HEK293 (cell line): ENCODE measurements around the gene DDX39A.
A peak's percentile ranks its signal among the peaks of the same experiment; 100 is the strongest.

Source experiments
- HIC1 ChIP-seq: fragments of 450-650 bp; formaldehyde crosslinking; IDR thresholded peaks from 2 replicates; pipeline ENCODE4 v1.5.1; 2016; ENCODE audit warnings: missing biosample characterization, missing genetic modification characterization
- HOXD13 ChIP-seq: sonication (generic); formaldehyde crosslinking; IDR thresholded peaks from 2 replicates; pipeline ENCODE4 v1.8.0; 2022; ENCODE audit warnings: missing genetic modification reagents, borderline replicate concordance
- KLF17 ChIP-seq: fragments of 450-650 bp; formaldehyde crosslinking; IDR thresholded peaks from 2 replicates; pipeline ENCODE4 v1.5.1; 2016; ENCODE audit warnings: missing biosample characterization, missing genetic modification characterization
- PRDM1 ChIP-seq: fragments of 450-650 bp; formaldehyde crosslinking; IDR thresholded peaks from 2 replicates; pipeline ENCODE4; 2016; ENCODE audit warnings: missing biosample characterization, missing genetic modification characterization
- SALL2 ChIP-seq: fragments of 450-650 bp; formaldehyde crosslinking; IDR thresholded peaks from 2 replicates; pipeline ENCODE4 v1.5.0; 2017; ENCODE audit warnings: missing biosample characterization, mild to moderate bottlenecking, missing genetic modification characterization, borderline replicate concordance
- SCRT1 ChIP-seq: fragments of 450-650 bp; formaldehyde crosslinking; IDR thresholded peaks from 2 replicates; pipeline ENCODE4 v1.5.1; 2016; ENCODE audit warnings: missing biosample characterization, missing genetic modification characterization, borderline replicate concordance
- YY1 ChIP-seq: fragments of 450-650 bp; formaldehyde crosslinking; IDR thresholded peaks from 2 replicates; pipeline ENCODE4 v1.5.1; 2018; ENCODE audit warnings: missing biosample characterization, missing genetic modification characterization
- ZBTB49 ChIP-seq: fragments of 450-650 bp; formaldehyde crosslinking; IDR thresholded peaks from 2 replicates; pipeline ENCODE4 v1.5.1; 2016; ENCODE audit warnings: missing biosample characterization, missing genetic modification characterization, low read depth
- ZNF155 ChIP-seq: fragments of 450-650 bp; formaldehyde crosslinking; IDR thresholded peaks from 2 replicates; pipeline ENCODE4 v1.5.1; 2016; ENCODE audit warnings: missing biosample characterization, missing genetic modification characterization
- ZNF174 ChIP-seq: fragments of 450-650 bp; formaldehyde crosslinking; IDR thresholded peaks from 2 replicates; pipeline ENCODE4 v1.5.0; 2017; ENCODE audit warnings: missing biosample characterization, mild to moderate bottlenecking, missing genetic modification characterization
- ZNF18 ChIP-seq: fragments of 450-650 bp; formaldehyde crosslinking; IDR thresholded peaks from 2 replicates; pipeline ENCODE4 v1.5.1; 2016; ENCODE audit warnings: missing biosample characterization, missing genetic modification characterization
- ZNF19 ChIP-seq: fragments of 450-650 bp; formaldehyde crosslinking; IDR thresholded peaks from 2 replicates; pipeline ENCODE4; 2016; ENCODE audit warnings: missing biosample characterization, missing genetic modification characterization, low read depth
- ZNF26 ChIP-seq: fragments of 450-650 bp; formaldehyde crosslinking; IDR thresholded peaks from 2 replicates; pipeline ENCODE4 v1.5.1; 2016; ENCODE audit warnings: missing biosample characterization, missing genetic modification characterization
- ZNF324 ChIP-seq: fragments of 450-650 bp; formaldehyde crosslinking; IDR thresholded peaks from 2 replicates; pipeline ENCODE4 v1.5.1; 2016; ENCODE audit warnings: missing biosample characterization, missing genetic modification characterization
- ZNF335 ChIP-seq: fragments of 450-650 bp; formaldehyde crosslinking; conservative IDR thresholded peaks from 2 replicates; pipeline ENCODE4 v1.5.1; 2016; ENCODE audit warnings: missing biosample characterization, missing genetic modification characterization
- ZNF580 ChIP-seq: fragments of 450-650 bp; formaldehyde crosslinking; IDR thresholded peaks from 2 replicates; pipeline ENCODE4 v1.5.1; 2016; ENCODE audit warnings: missing biosample characterization, missing genetic modification characterization
- ZNF654 ChIP-seq: fragments of 450-650 bp; formaldehyde crosslinking; IDR thresholded peaks from 2 replicates; pipeline ENCODE4 v1.5.1; 2016; ENCODE audit warnings: low read depth, missing biosample characterization, missing genetic modification characterization
- ZNF677 ChIP-seq: fragments of 450-650 bp; IDR thresholded peaks from 2 replicates; pipeline ENCODE4 v1.5.0; 2018; ENCODE audit warnings: missing biosample characterization, mild to moderate bottlenecking, missing genetic modification characterization, moderate library complexity
- ZNF701 ChIP-seq: fragments of 450-650 bp; formaldehyde crosslinking; IDR thresholded peaks from 2 replicates; pipeline ENCODE4 v1.5.1; 2016; ENCODE audit warnings: missing biosample characterization, missing genetic modification characterization
- ZNF791 ChIP-seq: fragments of 450-650 bp; formaldehyde crosslinking; IDR thresholded peaks from 2 replicates; pipeline ENCODE4 v1.5.1; 2016; ENCODE audit warnings: missing biosample characterization, missing genetic modification characterization
- ZNF837 ChIP-seq: fragments of 450-650 bp; formaldehyde crosslinking; IDR thresholded peaks from 2 replicates; pipeline ENCODE4 v1.5.1; 2016; ENCODE audit warnings: missing biosample characterization, missing genetic modification characterization
- TF ChIP-seq, protein P1 (sequence below): fragments of 450-650 bp; formaldehyde crosslinking; IDR thresholded peaks from 2 replicates; pipeline ENCODE4 v1.5.1; 2016; ENCODE audit warnings: missing biosample characterization, missing genetic modification characterization
- TF ChIP-seq, protein P2 (sequence below): fragments of 450-650 bp; formaldehyde crosslinking; IDR thresholded peaks from 2 replicates; pipeline ENCODE4 v1.5.1; 2016; ENCODE audit warnings: missing biosample characterization, missing genetic modification characterization, borderline replicate concordance

Gene DDX39A

DNA sequence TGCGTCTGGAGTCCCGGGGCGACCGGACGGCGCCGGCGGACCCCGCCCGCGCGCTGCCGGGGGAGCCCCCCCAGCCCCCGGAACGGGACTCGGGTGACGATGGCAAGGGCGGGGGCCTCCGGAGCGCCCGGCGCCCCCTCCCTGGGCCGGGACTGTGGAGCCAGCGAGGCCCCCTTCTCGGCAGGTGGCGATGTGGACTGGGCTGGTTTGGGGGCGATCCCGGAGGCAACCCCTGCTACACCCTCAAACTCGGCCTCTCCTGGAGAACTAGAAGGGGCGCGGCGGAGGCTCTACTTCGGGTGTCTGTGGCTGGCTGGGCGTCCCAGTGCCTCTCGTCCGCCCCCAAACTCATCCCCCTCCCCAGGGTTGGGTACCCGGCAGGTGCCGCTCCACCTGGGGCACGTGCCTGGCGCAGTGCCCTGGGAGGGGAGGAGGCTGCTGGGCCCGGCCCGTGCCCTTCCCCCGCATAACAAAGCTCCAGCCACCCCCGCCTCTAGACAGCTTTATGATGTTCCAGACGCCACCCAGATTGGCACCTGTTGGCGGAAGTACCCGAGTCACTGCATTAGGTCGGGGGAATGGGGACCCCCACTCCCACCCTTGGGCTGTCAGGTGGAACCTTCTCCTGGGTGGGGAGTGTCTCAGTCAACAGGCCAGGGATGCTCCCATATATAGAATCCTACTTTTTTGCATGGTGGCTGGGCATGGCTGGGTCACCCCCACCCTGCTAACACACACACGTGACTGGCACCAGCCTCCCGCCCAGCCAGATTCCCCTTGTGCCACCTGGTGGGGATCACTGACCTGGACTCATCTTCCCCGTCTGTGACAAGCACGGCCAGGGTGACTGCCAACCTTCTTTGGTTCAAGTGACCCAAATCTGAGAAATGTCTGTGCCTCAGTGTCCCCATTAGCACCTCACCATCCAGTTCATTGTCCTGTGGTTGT, 14.7 kb upstream of the DDX39A start (continued):
- no peak for TF ChIP-seq ZBTB49 (tag by site-specific recombination)
- TF ChIP-seq ZNF580 = no peak
- TF ChIP-seq, protein P1, sequence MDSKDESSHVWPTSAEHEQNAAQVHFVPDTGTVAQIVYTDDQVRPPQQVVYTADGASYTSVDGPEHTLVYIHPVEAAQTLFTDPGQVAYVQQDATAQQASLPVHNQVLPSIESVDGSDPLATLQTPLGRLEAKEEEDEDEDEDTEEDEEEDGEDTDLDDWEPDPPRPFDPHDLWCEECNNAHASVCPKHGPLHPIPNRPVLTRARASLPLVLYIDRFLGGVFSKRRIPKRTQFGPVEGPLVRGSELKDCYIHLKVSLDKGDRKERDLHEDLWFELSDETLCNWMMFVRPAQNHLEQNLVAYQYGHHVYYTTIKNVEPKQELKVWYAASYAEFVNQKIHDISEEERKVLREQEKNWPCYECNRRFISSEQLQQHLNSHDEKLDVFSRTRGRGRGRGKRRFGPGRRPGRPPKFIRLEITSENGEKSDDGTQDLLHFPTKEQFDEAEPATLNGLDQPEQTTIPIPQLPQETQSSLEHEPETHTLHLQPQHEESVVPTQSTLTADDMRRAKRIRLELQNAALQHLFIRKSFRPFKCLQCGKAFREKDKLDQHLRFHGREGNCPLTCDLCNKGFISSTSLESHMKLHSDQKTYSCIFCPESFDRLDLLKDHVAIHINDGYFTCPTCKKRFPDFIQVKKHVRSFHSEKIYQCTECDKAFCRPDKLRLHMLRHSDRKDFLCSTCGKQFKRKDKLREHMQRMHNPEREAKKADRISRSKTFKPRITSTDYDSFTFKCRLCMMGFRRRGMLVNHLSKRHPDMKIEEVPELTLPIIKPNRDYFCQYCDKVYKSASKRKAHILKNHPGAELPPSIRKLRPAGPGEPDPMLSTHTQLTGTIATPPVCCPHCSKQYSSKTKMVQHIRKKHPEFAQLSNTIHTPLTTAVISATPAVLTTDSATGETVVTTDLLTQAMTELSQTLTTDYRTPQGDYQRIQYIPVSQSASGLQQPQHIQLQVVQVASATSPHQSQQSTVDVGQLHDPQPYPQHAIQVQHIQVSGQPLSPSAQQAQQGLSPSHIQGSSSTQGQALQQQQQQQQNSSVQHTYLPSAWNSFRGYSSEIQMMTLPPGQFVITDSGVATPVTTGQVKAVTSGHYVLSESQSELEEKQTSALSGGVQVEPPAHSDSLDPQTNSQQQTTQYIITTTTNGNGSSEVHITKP (tag by site-specific recombination) = peak; percentile 94
- TF ChIP-seq, protein P2, sequence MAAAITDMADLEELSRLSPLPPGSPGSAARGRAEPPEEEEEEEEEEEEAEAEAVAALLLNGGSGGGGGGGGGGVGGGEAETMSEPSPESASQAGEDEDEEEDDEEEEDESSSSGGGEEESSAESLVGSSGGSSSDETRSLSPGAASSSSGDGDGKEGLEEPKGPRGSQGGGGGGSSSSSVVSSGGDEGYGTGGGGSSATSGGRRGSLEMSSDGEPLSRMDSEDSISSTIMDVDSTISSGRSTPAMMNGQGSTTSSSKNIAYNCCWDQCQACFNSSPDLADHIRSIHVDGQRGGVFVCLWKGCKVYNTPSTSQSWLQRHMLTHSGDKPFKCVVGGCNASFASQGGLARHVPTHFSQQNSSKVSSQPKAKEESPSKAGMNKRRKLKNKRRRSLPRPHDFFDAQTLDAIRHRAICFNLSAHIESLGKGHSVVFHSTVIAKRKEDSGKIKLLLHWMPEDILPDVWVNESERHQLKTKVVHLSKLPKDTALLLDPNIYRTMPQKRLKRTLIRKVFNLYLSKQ (tag by site-specific recombination) = no peak
- no peak for TF ChIP-seq ZNF677
- no peak for TF ChIP-seq ZNF701 (tag by site-specific recombination)
- no peak for TF ChIP-seq ZNF837 (tag by site-specific recombination)
- no peak for TF ChIP-seq ZNF324 (tag by site-specific recombination)
- no peak for TF ChIP-seq SALL2
- TF ChIP-seq ZNF791 (tag by site-specific recombination) = no peak
- TF ChIP-seq ZNF26 = no peak
- TF ChIP-seq HIC1 (tag by site-specific recombination) = peak; percentile 92
- no peak for TF ChIP-seq ZNF18 (tag by site-specific recombination)
- no peak for TF ChIP-seq YY1
- TF ChIP-seq ZNF654 = no peak
- peak; percentile 86 for TF ChIP-seq KLF17 (tag by site-specific recombination)
- no peak for TF ChIP-seq PRDM1
- no peak for TF ChIP-seq ZNF174 (tag by site-specific recombination)
- TF ChIP-seq ZNF335 (tag by site-specific recombination) = peak; percentile 72
- no peak for TF ChIP-seq ZNF155
- TF ChIP-seq HOXD13 = no peak
- peak; percentile 83 for TF ChIP-seq SCRT1 (tag by site-specific recombination)
- no peak for TF ChIP-seq ZNF19 (tag by site-specific recombination)
